ENCODE measurements around the gene RPL23. TPM values are rescaled to one million over a fixed set of nuclear protein-coding genes. Genes with fewer than 3 reads are reported as not detected.

RPL23 gene
- total RNA-seq, 2 experiments from 2014 or later, result 1,289 to 1,766 TPM

- Histone ChIP-seq H3K9me3 (ENCODE audit: low read length) (no peaks in the 10 kb centered on the region), H4K20me1 (ENCODE audit: insufficient read depth, low read length) (peaks cover 28% of the 10 kb centered on the region), H3K4me3 (ENCODE audit: low read depth, low read length, poor library complexity, severe bottlenecking) (peak overlapping the region; percentile 87), H2AFZ (ENCODE audit: low read length) (no peak overlapping the region), H3K36me3 (ENCODE audit: insufficient read depth, low read length) (peaks cover 56% of the 10 kb centered on the region), H3K4me2 (ENCODE audit: low read length) (peak overlapping the region; percentile 98), H3K27ac (ENCODE audit: low read depth, low read length, poor library complexity, severe bottlenecking) (peak overlapping the region; percentile 96), H3K79me2 (ENCODE audit: insufficient read depth, low read depth, low read length) (peaks cover 48% of the 10 kb centered on the region), H3K9me2 (ENCODE audit: insufficient read depth, low read length) (no peaks in the 10 kb centered on the region), H3K4me1 (ENCODE audit: insufficient read depth, low read length, poor library complexity, severe bottlenecking) (peaks cover 41% of the 10 kb centered on the region)
- BruUV-seq (replicated peaks), result no TSS peak
- TF ChIP-seq CTCF (conservative IDR thresholded peaks at IDR 0.05; ENCODE audit: low read length), result no peak
- no peak for TF ChIP-seq EZH2phosphoT487 (IDR thresholded peaks at IDR 0.05; ENCODE audit: borderline replicate concordance, low read depth, low read length)
- intact Hi-C loops (cut with micrococcal nuclease; ENCODE audit: unreplicated experiment), result loop anchor here (1.0 to 5.0 kb wide), 3 partner anchors 15 to 101 kb away; partner anchors contain the start of genes CWC25 and PSMB3
- ChIA-PET POLR2A (interaction anchor here (0.5 to 3.1 kb wide), 5 partner anchors 17 to 68 kb away, joined by 3 to 56 read pairs (median 5); partner anchors contain the start of genes CWC25 and LASP1), CTCF (ENCODE audit: unreplicated experiment) (no interaction called here)
- peak; percentile 30 for DNase-seq (ENCODE audit: low spot score)
Measured at GRCh38 chr17:38852771-38853291, 690 bp downstream of the RPL23 start.

GRCh38 chr17:38851434-38851833, 2.1 kb downstream of the RPL23 start:
- no peak overlapping the region for H2AFZ ChIP-seq (ENCODE audit: low read length)
- peak overlapping the region; percentile 98 for H3K4me2 ChIP-seq (ENCODE audit: low read length)
- H3K36me3 ChIP-seq (ENCODE audit: insufficient read depth, low read length), result peaks cover 69% of the 10 kb centered on the region
- H3K27ac ChIP-seq (ENCODE audit: low read depth, low read length, poor library complexity, severe bottlenecking), result no peak overlapping the region
- H3K79me2 ChIP-seq (ENCODE audit: insufficient read depth, low read depth, low read length), result peaks cover 48% of the 10 kb centered on the region
- no peaks in the 10 kb centered on the region for H3K9me3 ChIP-seq (ENCODE audit: low read length)
- H3K4me1 ChIP-seq (ENCODE audit: insufficient read depth, low read length, poor library complexity, severe bottlenecking), result peaks cover 34% of the 10 kb centered on the region
- no peak for TF ChIP-seq CTCF (conservative IDR thresholded peaks at IDR 0.05; ENCODE audit: low read length)
- no peak for TF ChIP-seq EZH2phosphoT487 (IDR thresholded peaks at IDR 0.05; ENCODE audit: borderline replicate concordance, low read depth, low read length)
- no peak for DNase-seq (ENCODE audit: low spot score)
- no peaks in the 10 kb centered on the region for H3K9me2 ChIP-seq (ENCODE audit: insufficient read depth, low read length)
- ChIA-PET CTCF (ENCODE audit: unreplicated experiment) (no interaction called here), POLR2A (no interaction called here)
- BruUV-seq (replicated peaks), result no TSS peak
- intact Hi-C loops (cut with micrococcal nuclease; ENCODE audit: unreplicated experiment), result loop anchor here (5.0 kb wide), 1 partner anchor 99 kb away; the partner anchor contains the start of gene PSMB3
- peak overlapping the region; percentile 87 for H3K4me3 ChIP-seq (ENCODE audit: low read depth, low read length, poor library complexity, severe bottlenecking)
- peaks cover 28% of the 10 kb centered on the region for H4K20me1 ChIP-seq (ENCODE audit: insufficient read depth, low read length)

- peak overlapping the region; percentile 98 for H3K4me2 ChIP-seq (ENCODE audit: low read length)
- intact Hi-C loops (cut with micrococcal nuclease; ENCODE audit: unreplicated experiment), result loop anchor here (5.0 kb wide), 1 partner anchor 98 kb away; the partner anchor contains the start of gene PSMB3
- CTCF ChIA-PET (ENCODE audit: unreplicated experiment), result no interaction called here
Measured at GRCh38 chr17:38850374-38850773, 3.1 kb downstream of the RPL23 start.

More at GRCh38 chr17:38850374-38850773, 3.1 kb downstream of the RPL23 start:
- Histone ChIP-seq H2AFZ (ENCODE audit: low read length) (no peak overlapping the region), H4K20me1 (ENCODE audit: insufficient read depth, low read length) (peaks cover 28% of the 10 kb centered on the region), H3K79me2 (ENCODE audit: insufficient read depth, low read depth, low read length) (peaks cover 48% of the 10 kb centered on the region), H3K9me3 (ENCODE audit: low read length) (no peaks in the 10 kb centered on the region), H3K4me3 (ENCODE audit: low read depth, low read length, poor library complexity, severe bottlenecking) (peak overlapping the region; percentile 87), H3K9me2 (ENCODE audit: insufficient read depth, low read length) (no peaks in the 10 kb centered on the region), H3K36me3 (ENCODE audit: insufficient read depth, low read length) (peaks cover 73% of the 10 kb centered on the region), H3K4me1 (ENCODE audit: insufficient read depth, low read length, poor library complexity, severe bottlenecking) (peaks cover 34% of the 10 kb centered on the region), H3K27ac (ENCODE audit: low read depth, low read length, poor library complexity, severe bottlenecking) (no peak overlapping the region)
- TF ChIP-seq CTCF (conservative IDR thresholded peaks at IDR 0.05; ENCODE audit: low read length), result no peak
- POLR2A ChIA-PET, result no interaction called here
- no TSS peak for BruUV-seq (replicated peaks)
- no peak for DNase-seq (ENCODE audit: low spot score)
